BJ (cell line): ENCODE data around the gene LMTK3. TPM values are rescaled to one million over a fixed set of nuclear protein-coding genes. Genes with fewer than 3 reads are reported as not detected.
"Not testable (repeated sequence)": the region's sequence is repeated elsewhere in the genome, so short reads cannot be mapped to it uniquely, and the experiment has no call there.

Experiments used
- CTCF ChIA-PET: fragments of 350-600 bp; formaldehyde crosslinking; extraction: SDS; loops from one replicate; lab custom pipeline; 2021; ENCODE audit warnings: antibody characterized with exemption, inconsistent platforms; lab: Yijun Ruan, JAX
- POLR2A ChIA-PET: fragments of 300-600 bp; sonication (Branson Sonifier 250); formaldehyde crosslinking; extraction: SDS; loops from one replicate; lab custom pipeline; 2021; ENCODE audit warnings: antibody characterized with exemption; lab: Charles Lee
- DNase-seq: peaks from one replicate; pipeline ENCODE4 v3.0.0-alpha.2; 2011; ENCODE audit warnings: low read depth
- H3K27me3 ChIP-seq: 2 replicates; pipeline ENCODE4 v1.6.0; 2011; ENCODE audit warnings: low read length; ENCODE audit not compliant: control insufficient read depth, insufficient read depth
- H3K36me3 ChIP-seq: 2 replicates; pipeline ENCODE4 v1.5.1; 2011; ENCODE audit warnings: low read length; ENCODE audit not compliant: control insufficient read depth, insufficient read depth
- H3K4me3 ChIP-seq: 2 replicates; pipeline ENCODE4 v1.5.1; 2011; ENCODE audit warnings: low read depth, mild to moderate bottlenecking, control low read depth, low read length
- polyA plus RNA-seq: library from polyadenylated mRNA; depleted of rRNA; stranded (reverse); fragments of >200 nt; gene quantifications from 2 replicates; pipeline ENCODE4 v1.2.3, GENCODE V29; 2011
- TF ChIP-seq, protein P1 (sequence below): IDR thresholded peaks from 2 replicates; pipeline ENCODE4 v1.5.1; 2011; ENCODE audit warnings: low read depth, mild to moderate bottlenecking, control low read depth, inconsistent platforms, low read length, moderate library complexity; ENCODE audit not compliant: insufficient read depth

LMTK3 gene
- polyA plus RNA-seq, 1 experiment = not detected

DNA sequence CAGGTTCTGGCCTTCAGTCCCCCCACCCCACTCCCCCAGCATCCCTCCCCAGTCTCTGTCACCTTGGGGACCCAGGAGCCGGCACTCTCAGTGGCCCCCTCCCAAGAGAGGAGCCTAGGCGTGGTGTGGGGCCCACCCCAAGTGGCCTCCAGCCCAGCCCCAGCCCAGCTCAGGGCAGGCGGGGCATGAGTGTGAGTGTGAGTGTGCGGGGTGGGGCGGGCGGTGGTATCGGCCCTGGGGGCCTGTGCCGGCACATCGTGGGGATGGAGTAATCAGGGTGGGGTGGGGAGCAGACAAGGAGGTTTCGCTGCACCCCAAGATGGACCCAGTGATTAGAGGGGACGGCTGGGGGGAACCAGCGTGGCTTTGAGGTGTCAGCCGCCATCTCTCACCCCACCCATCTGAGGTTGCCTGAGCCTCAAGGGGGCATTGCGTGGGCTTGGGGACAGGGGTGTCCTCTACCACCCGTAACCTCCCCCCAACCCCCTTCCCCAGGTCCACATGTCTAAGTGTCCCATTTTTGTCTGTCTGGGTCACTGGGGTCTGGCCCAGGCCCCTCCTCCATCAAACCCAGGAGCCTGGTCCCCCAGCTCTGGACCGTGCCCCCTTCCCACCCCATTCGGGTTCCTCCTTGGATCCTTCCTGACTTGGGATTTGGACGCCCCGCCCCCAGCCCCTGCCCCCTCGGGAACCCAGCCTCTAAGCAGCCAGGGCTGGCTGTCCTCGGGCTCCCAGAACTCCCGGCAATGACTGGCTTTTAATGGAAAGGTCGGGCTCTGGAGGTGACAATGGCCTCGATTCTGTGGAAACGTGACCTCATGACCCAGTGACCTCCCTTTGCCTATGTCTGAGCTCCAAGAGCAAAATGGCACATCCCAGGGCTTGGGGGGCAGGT is 33.5 kb upstream of the LMTK3 start:
- peaks cover 5% of the 10 kb centered on the region for H3K27me3 ChIP-seq
- H3K4me3 ChIP-seq = no peak overlapping the region
- DNase-seq = no peak
- POLR2A ChIA-PET = no interaction called here
- no peaks in the 10 kb centered on the region for H3K36me3 ChIP-seq
- CTCF ChIA-PET = no interaction called here
- TF ChIP-seq, protein P1, sequence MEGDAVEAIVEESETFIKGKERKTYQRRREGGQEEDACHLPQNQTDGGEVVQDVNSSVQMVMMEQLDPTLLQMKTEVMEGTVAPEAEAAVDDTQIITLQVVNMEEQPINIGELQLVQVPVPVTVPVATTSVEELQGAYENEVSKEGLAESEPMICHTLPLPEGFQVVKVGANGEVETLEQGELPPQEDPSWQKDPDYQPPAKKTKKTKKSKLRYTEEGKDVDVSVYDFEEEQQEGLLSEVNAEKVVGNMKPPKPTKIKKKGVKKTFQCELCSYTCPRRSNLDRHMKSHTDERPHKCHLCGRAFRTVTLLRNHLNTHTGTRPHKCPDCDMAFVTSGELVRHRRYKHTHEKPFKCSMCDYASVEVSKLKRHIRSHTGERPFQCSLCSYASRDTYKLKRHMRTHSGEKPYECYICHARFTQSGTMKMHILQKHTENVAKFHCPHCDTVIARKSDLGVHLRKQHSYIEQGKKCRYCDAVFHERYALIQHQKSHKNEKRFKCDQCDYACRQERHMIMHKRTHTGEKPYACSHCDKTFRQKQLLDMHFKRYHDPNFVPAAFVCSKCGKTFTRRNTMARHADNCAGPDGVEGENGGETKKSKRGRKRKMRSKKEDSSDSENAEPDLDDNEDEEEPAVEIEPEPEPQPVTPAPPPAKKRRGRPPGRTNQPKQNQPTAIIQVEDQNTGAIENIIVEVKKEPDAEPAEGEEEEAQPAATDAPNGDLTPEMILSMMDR = no peak

GRCh38 chr19:48543121-48543710 is 31.6 kb upstream of the LMTK3 start:
- ChIA-PET POLR2A (no interaction called here), CTCF (no interaction called here)
- no peak for DNase-seq
- Histone ChIP-seq H3K36me3 (no peaks in the 10 kb centered on the region), H3K27me3 (peaks cover under 1% of the 10 kb centered on the region; the same call in 1 of the 2 replicates), H3K4me3 (no peak overlapping the region)
- TF ChIP-seq, protein P1 = no peak

DNA sequence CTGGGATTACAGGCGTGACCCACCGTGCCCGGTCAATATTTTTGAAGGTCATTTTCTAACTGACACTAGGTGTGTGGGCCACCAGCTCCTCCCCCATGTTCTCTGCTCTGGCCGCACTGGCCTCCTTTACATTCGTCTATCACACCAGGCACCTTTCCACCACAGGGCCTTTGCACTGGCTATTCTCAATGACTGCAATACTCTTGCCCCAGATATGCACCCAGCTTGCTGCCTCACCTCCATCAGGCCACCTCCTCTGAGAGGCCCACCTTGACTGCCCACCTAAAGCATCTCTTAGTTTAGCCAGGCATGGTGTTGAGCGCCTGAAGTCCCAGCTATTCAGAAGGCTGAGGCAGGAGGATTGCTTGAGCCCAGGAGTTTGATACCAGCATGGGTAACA is 30.2 kb upstream of the LMTK3 start:
- DNase-seq = no peak
- TF ChIP-seq, protein P1 = no peak
- H3K36me3 ChIP-seq = no peaks in the 10 kb centered on the region
- POLR2A ChIA-PET = no interaction called here
- CTCF ChIA-PET = no interaction called here
- H3K27me3 ChIP-seq = no peaks in the 10 kb centered on the region
- no peak overlapping the region for H3K4me3 ChIP-seq

GRCh38 chr19:48540110-48540509 is 28.5 kb upstream of the LMTK3 start:
- ChIA-PET CTCF (no interaction called here), POLR2A (no interaction called here)
- DNase-seq = no peak
- H3K27me3 ChIP-seq = no peaks in the 10 kb centered on the region
- no peaks in the 10 kb centered on the region for H3K36me3 ChIP-seq
- H3K4me3 ChIP-seq = no peak overlapping the region
- TF ChIP-seq, protein P1 = no peak

DNA sequence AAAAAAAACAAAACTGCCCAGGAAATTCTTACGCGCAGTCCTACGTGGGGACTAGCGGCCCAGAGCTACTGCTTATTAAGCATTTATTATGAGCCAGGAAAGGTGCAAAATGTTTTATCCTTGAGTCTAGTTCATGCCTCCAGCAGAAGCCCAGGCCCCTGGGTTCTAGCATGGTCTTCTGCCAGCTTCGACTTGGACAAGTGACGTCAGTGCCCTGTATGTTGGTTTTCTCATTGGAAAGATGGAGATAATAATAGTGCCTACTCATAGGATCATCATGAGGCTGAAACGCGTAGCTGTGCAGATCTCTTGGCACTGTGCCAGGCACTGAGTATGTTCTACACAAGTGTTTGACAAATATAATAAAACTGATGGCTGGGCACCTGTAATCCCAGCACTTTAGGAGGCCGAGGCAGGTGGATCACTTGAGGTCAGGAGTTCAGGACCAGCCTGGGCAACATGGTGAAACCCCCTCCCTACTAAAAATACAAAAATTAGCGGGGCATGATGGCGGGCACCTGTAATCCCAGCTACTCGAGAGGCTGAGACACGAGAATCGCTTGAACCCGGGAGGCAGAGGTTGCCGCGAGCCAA is 28.0 kb upstream of the LMTK3 start:
- Histone ChIP-seq H3K36me3 (no peaks in the 10 kb centered on the region), H3K27me3 (no peaks in the 10 kb centered on the region), H3K4me3 (no peak overlapping the region)
- CTCF ChIA-PET = no interaction called here
- POLR2A ChIA-PET = no interaction called here
- DNase-seq = no peak
- TF ChIP-seq, protein P1 = no peak

GRCh38 chr19:48538057-48538456 is 26.4 kb upstream of the LMTK3 start:
- H3K36me3 ChIP-seq, POLR2A ChIA-PET, H3K27me3 ChIP-seq, CTCF ChIA-PET, H3K4me3 ChIP-seq, DNase-seq: not testable (repeated sequence)
